GM12864 (cell line): ENCODE results near the gene TRPM5.

ENCODE experiments used
- DNase-seq: peaks from one replicate; pipeline ENCODE4 v3.0.0-alpha.2; 2011; ENCODE audit warnings: low read depth
- H3K4me3 ChIP-seq: 2 replicates; pipeline ENCODE4 v1.5.1; 2011; ENCODE audit warnings: mild to moderate bottlenecking, low read depth, low read length, control low read depth
- TF ChIP-seq, protein P1 (sequence below): IDR thresholded peaks from 2 replicates; pipeline ENCODE4 v1.5.1; 2011; ENCODE audit warnings: low read depth, mild to moderate bottlenecking, moderate library complexity, low read length, control low read depth, inconsistent platforms; ENCODE audit errors: missing control alignments

The TRPM5 gene

DNA sequence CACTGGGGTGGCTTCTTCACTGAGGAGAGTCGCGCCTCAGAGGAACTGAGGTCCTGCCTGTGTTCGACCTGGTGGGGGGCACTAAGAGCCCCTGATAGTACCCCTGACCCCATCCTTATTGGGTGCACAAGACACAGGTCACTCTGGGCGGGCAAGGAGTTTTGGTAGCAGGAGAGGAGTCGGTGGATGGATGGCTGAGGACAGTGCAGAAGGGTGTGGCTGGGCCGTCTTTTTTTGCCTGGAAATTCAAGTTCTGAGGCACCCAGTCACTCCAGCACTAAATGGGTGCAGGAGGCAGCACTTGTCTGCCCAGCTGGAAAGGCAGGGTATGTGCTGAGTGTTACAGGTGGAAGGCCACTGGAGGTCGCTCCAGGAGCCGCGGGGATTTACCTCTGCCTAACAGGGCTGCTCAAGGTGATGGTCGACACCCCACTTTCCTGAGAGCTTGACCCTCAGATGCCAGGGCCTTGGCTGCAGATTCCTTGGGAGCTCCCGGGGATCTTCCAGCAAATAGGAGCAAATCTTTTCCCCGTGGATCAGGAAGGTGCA, 42.8 kb downstream of the TRPM5 start:
- TF ChIP-seq, protein P1, sequence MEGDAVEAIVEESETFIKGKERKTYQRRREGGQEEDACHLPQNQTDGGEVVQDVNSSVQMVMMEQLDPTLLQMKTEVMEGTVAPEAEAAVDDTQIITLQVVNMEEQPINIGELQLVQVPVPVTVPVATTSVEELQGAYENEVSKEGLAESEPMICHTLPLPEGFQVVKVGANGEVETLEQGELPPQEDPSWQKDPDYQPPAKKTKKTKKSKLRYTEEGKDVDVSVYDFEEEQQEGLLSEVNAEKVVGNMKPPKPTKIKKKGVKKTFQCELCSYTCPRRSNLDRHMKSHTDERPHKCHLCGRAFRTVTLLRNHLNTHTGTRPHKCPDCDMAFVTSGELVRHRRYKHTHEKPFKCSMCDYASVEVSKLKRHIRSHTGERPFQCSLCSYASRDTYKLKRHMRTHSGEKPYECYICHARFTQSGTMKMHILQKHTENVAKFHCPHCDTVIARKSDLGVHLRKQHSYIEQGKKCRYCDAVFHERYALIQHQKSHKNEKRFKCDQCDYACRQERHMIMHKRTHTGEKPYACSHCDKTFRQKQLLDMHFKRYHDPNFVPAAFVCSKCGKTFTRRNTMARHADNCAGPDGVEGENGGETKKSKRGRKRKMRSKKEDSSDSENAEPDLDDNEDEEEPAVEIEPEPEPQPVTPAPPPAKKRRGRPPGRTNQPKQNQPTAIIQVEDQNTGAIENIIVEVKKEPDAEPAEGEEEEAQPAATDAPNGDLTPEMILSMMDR, result peak; percentile 34
- H3K4me3 ChIP-seq, result peak overlapping the region; percentile 96
- DNase-seq, result no peak

DNA sequence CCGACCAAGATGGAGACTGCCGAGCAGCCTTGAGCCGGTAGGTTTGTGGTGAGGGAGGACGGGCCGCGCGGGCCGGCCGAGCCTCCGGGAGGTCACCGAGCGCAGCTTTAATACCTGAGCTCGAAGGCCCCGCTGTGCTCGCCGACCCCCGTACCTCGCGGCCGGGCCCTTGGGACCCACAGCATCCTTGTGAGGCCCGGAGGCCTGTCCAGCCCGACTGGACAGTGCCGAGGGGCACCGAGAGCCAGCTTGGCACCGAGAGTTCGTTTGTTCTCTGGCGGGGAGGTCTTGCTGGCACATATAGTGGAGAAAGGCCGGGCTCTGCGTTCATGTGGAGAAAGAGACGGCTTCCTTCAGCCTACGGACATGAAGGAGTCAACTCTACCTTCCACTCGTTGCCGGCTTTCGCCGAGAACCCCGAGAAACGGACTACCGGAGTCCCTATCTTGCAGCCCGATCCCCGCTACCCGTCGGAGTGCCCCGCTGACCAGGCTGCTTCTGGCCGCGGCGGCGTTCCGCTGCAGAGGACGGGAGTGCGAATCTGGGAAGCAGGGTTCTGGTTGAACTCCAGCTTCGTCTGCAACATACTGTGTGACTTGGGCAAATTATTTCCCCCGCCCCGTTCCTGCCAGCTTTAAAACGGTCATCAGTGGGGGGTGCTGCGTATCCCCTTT, 43.4 kb downstream of the TRPM5 start:
- H3K4me3 ChIP-seq, result peak overlapping the region; percentile 96
- DNase-seq, result no peak
- TF ChIP-seq, protein P1, result no peak

DNA sequence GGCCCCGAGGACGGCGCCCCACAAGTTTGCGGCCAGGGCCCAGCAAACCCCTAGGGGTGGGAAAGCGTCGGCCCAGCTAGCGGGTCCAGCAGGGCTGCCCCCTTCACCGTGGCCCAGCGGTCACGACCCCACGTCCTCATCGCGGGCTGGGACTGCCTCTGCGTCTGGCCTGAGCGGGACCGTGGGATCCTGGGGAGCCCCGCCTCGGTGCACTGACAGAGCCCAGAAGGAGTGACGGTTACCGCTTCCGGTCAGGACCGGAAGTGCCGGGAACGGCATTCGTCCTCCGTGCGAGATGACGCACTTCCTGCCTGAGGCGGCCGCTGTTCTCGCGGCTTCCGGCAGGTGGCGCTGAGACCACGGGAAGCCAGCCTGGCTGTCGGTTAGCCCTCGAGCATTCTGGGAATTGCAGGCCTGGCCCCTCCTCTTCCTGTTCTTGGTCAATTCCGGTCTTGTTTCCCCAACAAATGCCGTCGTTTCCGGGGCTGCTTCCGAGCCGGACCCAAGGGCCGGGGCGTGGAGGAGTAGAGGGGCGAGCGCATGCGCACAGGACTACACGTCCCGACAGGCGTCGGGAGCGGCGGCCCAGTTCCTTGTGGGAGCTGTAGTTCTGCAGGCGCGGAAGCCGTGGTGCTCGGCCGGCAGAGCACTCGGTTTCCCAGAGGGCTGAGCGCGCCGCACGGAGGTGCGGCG, 44.1 kb downstream of the TRPM5 start, which contains the start of gene TSSC4:
Gene TSSC4, plus strand, starts transcription at position 682 of the 693 bp plus-strand sequence. CDS start 1,884 bp downstream, outside the sequence.
- DNase-seq, result peak; percentile 99
- H3K4me3 ChIP-seq, result peak within 1 kb of the TSS; percentile 96
- TF ChIP-seq, protein P1, result peak; percentile 98

DNA sequence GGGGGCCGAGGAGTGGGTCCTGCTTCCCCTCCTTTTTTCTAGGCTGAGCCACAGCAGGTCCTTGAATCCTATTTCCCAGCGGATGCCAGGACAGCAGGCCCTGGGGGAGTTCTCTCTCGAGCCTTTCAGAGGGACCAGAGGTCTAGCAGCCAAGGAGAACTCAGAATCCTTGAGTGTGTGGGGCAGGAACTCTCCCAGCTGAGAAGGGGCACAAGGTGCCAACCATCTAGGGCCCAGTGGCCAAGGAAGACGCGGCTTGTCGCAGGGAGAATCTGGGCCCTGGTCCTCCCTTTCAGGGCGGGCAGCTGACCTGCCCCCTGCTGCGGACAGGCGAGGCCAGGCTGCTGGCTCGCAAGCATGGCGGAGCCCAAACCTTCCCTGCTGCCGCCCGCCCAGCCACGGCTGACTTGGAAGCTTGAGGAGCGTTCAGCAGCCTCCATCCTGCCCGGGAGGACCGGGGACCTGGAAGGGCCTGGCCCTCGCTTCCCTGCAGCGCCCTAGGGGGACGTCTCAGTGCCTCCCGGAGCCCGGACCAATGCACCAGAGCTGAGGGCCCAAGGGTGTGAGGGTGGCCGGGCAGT, 44.7 kb downstream of the TRPM5 start:
- no peak for DNase-seq
- peak overlapping the region; percentile 92 for H3K4me3 ChIP-seq
- TF ChIP-seq, protein P1, result no peak

DNA sequence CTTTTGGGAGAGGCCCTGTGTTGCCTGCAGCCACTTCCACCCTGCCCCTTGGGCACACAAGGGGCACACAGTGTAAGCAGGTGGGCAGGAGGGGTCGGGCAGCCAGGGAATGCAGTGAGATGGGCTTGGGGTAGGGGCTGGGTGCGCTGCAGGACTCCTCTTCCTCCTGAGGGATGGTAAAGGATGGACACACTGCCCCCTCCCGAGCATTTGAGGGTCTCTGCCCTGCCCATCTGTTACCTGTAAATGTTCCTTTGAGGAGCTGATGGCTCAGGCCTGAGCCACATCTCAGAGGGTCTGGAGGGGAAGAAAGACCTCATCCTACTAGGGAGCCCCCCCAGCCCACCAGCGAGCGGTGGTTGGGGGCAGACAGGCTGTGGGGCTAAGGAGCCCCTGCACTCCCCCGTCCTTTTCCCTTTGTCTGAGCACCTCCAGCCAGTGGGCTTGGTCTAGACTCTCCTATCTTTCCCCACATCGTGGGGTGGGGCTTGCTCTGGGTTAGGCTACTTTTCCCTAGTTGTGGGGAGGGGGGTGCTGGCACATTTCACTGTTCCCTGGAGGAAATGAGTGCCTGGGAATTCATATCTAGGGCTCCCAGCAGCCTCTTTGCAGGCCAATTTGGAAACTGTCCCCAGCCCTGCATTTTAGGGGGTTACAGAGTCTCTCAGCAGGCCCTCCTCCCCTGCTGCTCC, 45.5 kb downstream of the TRPM5 start:
- H3K4me3 ChIP-seq, result peak overlapping the region; percentile 92
- no peak for DNase-seq
- TF ChIP-seq, protein P1, result no peak

DNA sequence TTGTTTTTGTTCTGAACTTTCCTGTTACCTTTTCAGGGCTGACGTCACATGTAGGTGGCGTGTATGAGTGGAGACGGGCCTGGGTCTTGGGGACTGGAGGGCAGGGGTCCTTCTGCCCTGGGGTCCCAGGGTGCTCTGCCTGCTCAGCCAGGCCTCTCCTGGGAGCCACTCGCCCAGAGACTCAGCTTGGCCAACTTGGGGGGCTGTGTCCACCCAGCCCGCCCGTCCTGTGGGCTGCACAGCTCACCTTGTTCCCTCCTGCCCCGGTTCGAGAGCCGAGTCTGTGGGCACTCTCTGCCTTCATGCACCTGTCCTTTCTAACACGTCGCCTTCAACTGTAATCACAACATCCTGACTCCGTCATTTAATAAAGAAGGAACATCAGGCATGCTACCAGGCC, 47.3 kb downstream of the TRPM5 start:
- TF ChIP-seq, protein P1, result no peak
- DNase-seq, result no peak

More for the DNA sequence above, 47.3 kb downstream of the TRPM5 start:
- H3K4me3 ChIP-seq, result no peak overlapping the region
